PC-3 (cell line): ENCODE data around the gene EPS8L3. TPM values are rescaled to one million over a fixed set of nuclear protein-coding genes. Genes with fewer than 3 reads are reported as not detected.

ENCODE experiments used
- ATAC-seq: fragments of 200-7000 bp; cut with Tn5 transposase; 2 replicates; pipeline ENCODE4 v1.9.1; 2020; ENCODE audit warnings: mild to moderate bottlenecking, moderate library complexity
- BruUV-seq: library from RNA; stranded (reverse); fragments of 400-500 nt; replicated peaks from 2 replicates; lab custom pipeline; 2021; lab: Mats Ljungman, UMichigan
- CTCF ChIA-PET: fragments of 300-600 bp; sonication (Branson Sonifier 250); formaldehyde crosslinking; loops from one replicate; lab custom pipeline; 2022; ENCODE audit warnings: antibody characterized with exemption; lab: Charles Lee
- POLR2A ChIA-PET: fragments of 300-600 bp; sonication (Branson Sonifier 250); formaldehyde crosslinking; loops from one replicate; lab custom pipeline; 2022; ENCODE audit warnings: antibody characterized with exemption; ENCODE audit not compliant: unreplicated experiment; lab: Charles Lee
- DNase-seq: peaks from one replicate; pipeline ENCODE4 v3.0.0-alpha.2; 2015
- H2AFZ ChIP-seq: fragments of 300-600 bp; sonication (generic); 2 replicates; pipeline ENCODE4 v1.6.0; 2016; ENCODE audit warnings: antibody characterized with exemption, low read length
- H3F3A ChIP-seq: fragments of 300-600 bp; sonication (generic); one replicate; pipeline ENCODE4 v1.6.0; 2017; ENCODE audit warnings: antibody characterized with exemption, low read length, control low read depth, mild to moderate bottlenecking; ENCODE audit not compliant: unreplicated experiment
- H3K27ac ChIP-seq: fragments of 300-600 bp; sonication (generic); 2 replicates; pipeline ENCODE4 v1.5.1; 2016; ENCODE audit warnings: mild to moderate bottlenecking, low read length
- H3K27me3 ChIP-seq: fragments of 300-600 bp; sonication (generic); 2 replicates; pipeline ENCODE4 v1.6.1; 2016; ENCODE audit warnings: low read length, mixed read lengths
- H3K36me3 ChIP-seq: fragments of 300-600 bp; sonication (generic); 2 replicates; pipeline ENCODE4 v1.6.1; 2016; ENCODE audit warnings: low read depth, mixed run types, low read length, mixed read lengths
- H3K4me1 ChIP-seq: fragments of 300-600 bp; sonication (generic); 2 replicates; pipeline ENCODE4 v1.5.1; 2016; ENCODE audit warnings: low read length; ENCODE audit not compliant: insufficient read depth
- H3K4me2 ChIP-seq: fragments of 300-600 bp; sonication (generic); 2 replicates; pipeline ENCODE4 v1.6.0; 2016; ENCODE audit warnings: low read length
- H3K4me3 ChIP-seq: fragments of 300-600 bp; sonication (generic); 2 replicates; pipeline ENCODE4 v1.5.1; 2016; ENCODE audit warnings: mild to moderate bottlenecking, low read length, mixed read lengths
- H3K79me2 ChIP-seq: fragments of 300-600 bp; sonication (generic); 2 replicates; pipeline ENCODE4 v1.6.1; 2017; ENCODE audit warnings: low read length, mixed read lengths
- H3K9ac ChIP-seq: fragments of 300-600 bp; sonication (generic); 2 replicates; pipeline ENCODE4 v1.6.0; 2016; ENCODE audit warnings: mild to moderate bottlenecking, low read length
- H3K9me2 ChIP-seq: fragments of 300-600 bp; sonication (generic); replicated peaks from 2 replicates; pipeline ENCODE4 v1.6.1; 2016; ENCODE audit warnings: mixed run types, low read length, mixed read lengths
- H3K9me3 ChIP-seq: fragments of 300-600 bp; sonication (generic); 2 replicates; pipeline ENCODE4 v1.6.1; 2016; ENCODE audit warnings: low read length, mixed read lengths
- H4K20me1 ChIP-seq: fragments of 300-600 bp; sonication (generic); 2 replicates; pipeline ENCODE4 v1.6.1; 2016; ENCODE audit warnings: low read length, mixed read lengths
- EZH2 ChIP-seq: fragments of 300-600 bp; sonication (generic); IDR thresholded peaks from one replicate; pipeline ENCODE4 v1.6.1; 2017; ENCODE audit warnings: antibody characterized with exemption, mild to moderate bottlenecking, low read length; ENCODE audit not compliant: unreplicated experiment
- EZH2phosphoT487 ChIP-seq: fragments of 300-600 bp; sonication (generic); IDR thresholded peaks from 2 replicates; pipeline ENCODE4 v1.6.1; 2018; ENCODE audit warnings: mild to moderate bottlenecking, antibody characterized with exemption, low read length, borderline replicate concordance
- intact Hi-C: fragments of 100-400 bp; cut with micrococcal nuclease; formaldehyde crosslinking; loops from 2 replicates; pipeline ENCODE4 v1.9.0; 2023
- total RNA-seq: library from RNA; depleted of rRNA; stranded (reverse); fragments of >200 nt; gene quantifications from 2 replicates; pipeline ENCODE4 v1.2.3, GENCODE V29; 2014
- TF ChIP-seq, protein P1 (sequence below): fragments of 300-600 bp; sonication (generic); conservative IDR thresholded peaks from 2 replicates; pipeline ENCODE4 v1.5.1; 2017; ENCODE audit warnings: antibody characterized with exemption, low read depth, mild to moderate bottlenecking, low read length

EPS8L3 gene
- total RNA-seq, 1 experiment from 2014 or later, result not detected

- no peaks in the 10 kb centered on the region for H3K27me3 ChIP-seq
- H3K9ac ChIP-seq, result no peak overlapping the region
- no peak for TF ChIP-seq EZH2
- TF ChIP-seq, protein P1, sequence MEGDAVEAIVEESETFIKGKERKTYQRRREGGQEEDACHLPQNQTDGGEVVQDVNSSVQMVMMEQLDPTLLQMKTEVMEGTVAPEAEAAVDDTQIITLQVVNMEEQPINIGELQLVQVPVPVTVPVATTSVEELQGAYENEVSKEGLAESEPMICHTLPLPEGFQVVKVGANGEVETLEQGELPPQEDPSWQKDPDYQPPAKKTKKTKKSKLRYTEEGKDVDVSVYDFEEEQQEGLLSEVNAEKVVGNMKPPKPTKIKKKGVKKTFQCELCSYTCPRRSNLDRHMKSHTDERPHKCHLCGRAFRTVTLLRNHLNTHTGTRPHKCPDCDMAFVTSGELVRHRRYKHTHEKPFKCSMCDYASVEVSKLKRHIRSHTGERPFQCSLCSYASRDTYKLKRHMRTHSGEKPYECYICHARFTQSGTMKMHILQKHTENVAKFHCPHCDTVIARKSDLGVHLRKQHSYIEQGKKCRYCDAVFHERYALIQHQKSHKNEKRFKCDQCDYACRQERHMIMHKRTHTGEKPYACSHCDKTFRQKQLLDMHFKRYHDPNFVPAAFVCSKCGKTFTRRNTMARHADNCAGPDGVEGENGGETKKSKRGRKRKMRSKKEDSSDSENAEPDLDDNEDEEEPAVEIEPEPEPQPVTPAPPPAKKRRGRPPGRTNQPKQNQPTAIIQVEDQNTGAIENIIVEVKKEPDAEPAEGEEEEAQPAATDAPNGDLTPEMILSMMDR, result no peak
- TF ChIP-seq EZH2phosphoT487, result no peak
- H3K4me2 ChIP-seq, result no peak overlapping the region
- H3F3A ChIP-seq, result no peaks in the 10 kb centered on the region
- H3K79me2 ChIP-seq, result no peaks in the 10 kb centered on the region
- no peaks in the 10 kb centered on the region for H3K9me3 ChIP-seq
- no peaks in the 10 kb centered on the region for H3K9me2 ChIP-seq
- intact Hi-C loops, result no loop called here
- H3K36me3 ChIP-seq, result no peaks in the 10 kb centered on the region
- H2AFZ ChIP-seq, result no peak overlapping the region
- H3K27ac ChIP-seq, result no peak overlapping the region
- CTCF ChIA-PET, result interaction anchor here (1.4 kb wide), 1 partner anchor 79 kb away, joined by 5 read pairs; no protein-coding TSS in a partner anchor
- ATAC-seq, result no peak
- H3K4me3 ChIP-seq, result no peak overlapping the region
- BruUV-seq, result no TSS peak
- POLR2A ChIA-PET, result no interaction called here
- DNase-seq, result no peak
- H4K20me1 ChIP-seq, result no peaks in the 10 kb centered on the region
- no peaks in the 10 kb centered on the region for H3K4me1 ChIP-seq
Observed at GRCh38 chr1:109728870-109729269, 34.9 kb downstream of the EPS8L3 start.

DNA sequence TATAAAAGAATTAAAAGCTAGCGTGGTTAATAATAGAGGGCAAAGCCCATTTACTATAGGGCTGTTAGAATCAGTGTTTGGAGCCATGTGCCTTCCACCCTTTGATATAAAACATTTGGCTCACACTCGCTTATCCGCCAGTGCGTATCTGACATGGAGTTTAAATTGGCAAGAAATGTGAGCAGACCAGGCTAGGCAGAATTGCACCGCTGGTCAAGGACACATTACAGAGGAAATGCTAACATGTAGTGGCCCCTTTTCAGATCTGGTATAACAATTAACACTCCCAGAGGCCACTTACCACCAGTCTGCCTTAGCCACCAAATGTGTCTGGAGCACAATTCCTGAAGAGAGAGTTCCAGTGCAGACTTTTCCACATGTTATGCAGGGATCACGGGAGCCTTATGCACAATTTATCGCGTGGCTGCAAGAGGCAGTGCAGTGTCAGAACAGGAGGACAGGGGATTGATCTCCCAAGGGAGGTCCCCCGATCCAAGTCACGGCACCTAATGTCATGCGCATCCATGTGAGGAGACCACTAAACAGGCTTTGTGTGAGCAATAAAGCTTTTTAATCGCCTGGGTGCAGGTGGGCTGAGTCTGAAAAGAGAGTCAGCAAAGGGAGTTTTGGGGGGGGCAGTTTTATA is 36.9 kb downstream of the EPS8L3 start:
- no peak for ATAC-seq
- TF ChIP-seq EZH2 (no peak), EZH2phosphoT487 (no peak)
- TF ChIP-seq, protein P1, result no peak
- no peaks in the 10 kb centered on the region for H3K9me3 ChIP-seq
- ChIA-PET POLR2A (interaction anchor here (0.6 kb wide), 1 partner anchor 13 kb away, joined by 3 read pairs; no protein-coding TSS in a partner anchor), CTCF (no interaction called here)
- no peak overlapping the region for H3K9ac ChIP-seq
- H3K27ac ChIP-seq, result no peak overlapping the region
- no peaks in the 10 kb centered on the region for H4K20me1 ChIP-seq
- H3K79me2 ChIP-seq, result no peaks in the 10 kb centered on the region
- H2AFZ ChIP-seq, result no peak overlapping the region
- H3K36me3 ChIP-seq, result no peaks in the 10 kb centered on the region
- H3K27me3 ChIP-seq, result no peaks in the 10 kb centered on the region
- no TSS peak for BruUV-seq
- no peak overlapping the region for H3K4me3 ChIP-seq
- H3K9me2 ChIP-seq, result no peaks in the 10 kb centered on the region; the same call in 1 of the 2 replicates
- intact Hi-C loops, result no loop called here
- H3K4me2 ChIP-seq, result no peak overlapping the region
- no peaks in the 10 kb centered on the region for H3F3A ChIP-seq
- no peak for DNase-seq
- H3K4me1 ChIP-seq, result no peaks in the 10 kb centered on the region

GRCh38 chr1:109726007-109726406 is 37.7 kb downstream of the EPS8L3 start:
- H3K4me3 ChIP-seq, result no peak overlapping the region
- no peak overlapping the region for H2AFZ ChIP-seq
- H3K9me2 ChIP-seq, result no peaks in the 10 kb centered on the region; the same call in 1 of the 2 replicates
- H3K27me3 ChIP-seq, result no peaks in the 10 kb centered on the region
- TF ChIP-seq, protein P1, result no peak
- no peak for TF ChIP-seq EZH2phosphoT487
- no peak for TF ChIP-seq EZH2
- intact Hi-C loops, result no loop called here
- no peaks in the 10 kb centered on the region for H3F3A ChIP-seq
- ChIA-PET CTCF (no interaction called here), POLR2A (no interaction called here)
- ATAC-seq, result no peak
- DNase-seq, result no peak
- H4K20me1 ChIP-seq, result no peaks in the 10 kb centered on the region
- no peaks in the 10 kb centered on the region for H3K9me3 ChIP-seq
- no TSS peak for BruUV-seq
- no peaks in the 10 kb centered on the region for H3K36me3 ChIP-seq
- H3K4me1 ChIP-seq, result no peaks in the 10 kb centered on the region
- H3K79me2 ChIP-seq, result no peaks in the 10 kb centered on the region
- H3K27ac ChIP-seq, result no peak overlapping the region
- no peak overlapping the region for H3K9ac ChIP-seq
- no peak overlapping the region for H3K4me2 ChIP-seq
